Neural cell (in vitro differentiated cells): Measurements from ENCODE around the gene CAPN10.

Experiments used
- POLR2AphosphoS5 ChIP-seq: IDR thresholded peaks from 2 replicates; pipeline ENCODE4 v1.6.1; 2012
- TF ChIP-seq, protein P1 (sequence below): IDR thresholded peaks from 2 replicates; pipeline ENCODE4 v1.6.1; 2012; ENCODE audit warnings: borderline replicate concordance

DNA sequence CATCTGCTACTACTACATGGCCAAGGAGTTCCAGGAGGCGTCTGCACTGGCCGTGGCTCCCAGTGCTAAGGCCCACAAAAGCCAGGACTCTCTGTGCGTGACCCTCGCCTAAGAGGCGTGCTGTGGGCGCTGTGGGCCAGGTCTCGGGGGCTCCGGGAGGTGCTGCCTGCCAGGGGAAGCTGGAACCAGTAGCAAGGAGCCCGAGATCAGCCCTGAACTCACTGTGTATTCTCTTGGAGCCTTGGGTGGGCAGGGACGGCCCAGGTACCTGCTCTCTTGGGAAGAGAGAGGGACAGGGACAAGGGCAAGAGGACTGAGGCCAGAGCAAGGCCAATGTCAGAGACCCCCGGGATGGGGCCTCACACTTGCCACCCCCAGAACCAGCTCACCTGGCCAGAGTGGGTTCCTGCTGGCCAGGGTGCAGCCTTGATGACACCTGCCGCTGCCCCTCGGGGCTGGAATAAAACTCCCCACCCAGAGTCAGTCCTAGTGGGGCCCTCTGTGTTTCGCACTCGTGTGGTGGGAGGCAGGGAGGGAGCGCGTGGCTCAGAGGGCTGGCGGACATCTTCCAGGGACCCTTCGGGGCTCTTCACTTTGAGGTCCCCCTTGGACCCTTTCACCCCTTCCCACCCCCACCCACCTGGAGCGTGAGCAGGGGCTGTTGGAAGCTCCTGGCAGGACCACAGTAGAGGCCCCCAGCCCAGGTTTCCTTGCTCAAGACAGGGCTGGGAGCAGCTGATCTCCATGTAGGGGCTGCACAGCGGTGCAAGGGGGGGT lies 44.4 kb downstream of the CAPN10 start:
- no peak for TF ChIP-seq POLR2AphosphoS5
- TF ChIP-seq, protein P1, sequence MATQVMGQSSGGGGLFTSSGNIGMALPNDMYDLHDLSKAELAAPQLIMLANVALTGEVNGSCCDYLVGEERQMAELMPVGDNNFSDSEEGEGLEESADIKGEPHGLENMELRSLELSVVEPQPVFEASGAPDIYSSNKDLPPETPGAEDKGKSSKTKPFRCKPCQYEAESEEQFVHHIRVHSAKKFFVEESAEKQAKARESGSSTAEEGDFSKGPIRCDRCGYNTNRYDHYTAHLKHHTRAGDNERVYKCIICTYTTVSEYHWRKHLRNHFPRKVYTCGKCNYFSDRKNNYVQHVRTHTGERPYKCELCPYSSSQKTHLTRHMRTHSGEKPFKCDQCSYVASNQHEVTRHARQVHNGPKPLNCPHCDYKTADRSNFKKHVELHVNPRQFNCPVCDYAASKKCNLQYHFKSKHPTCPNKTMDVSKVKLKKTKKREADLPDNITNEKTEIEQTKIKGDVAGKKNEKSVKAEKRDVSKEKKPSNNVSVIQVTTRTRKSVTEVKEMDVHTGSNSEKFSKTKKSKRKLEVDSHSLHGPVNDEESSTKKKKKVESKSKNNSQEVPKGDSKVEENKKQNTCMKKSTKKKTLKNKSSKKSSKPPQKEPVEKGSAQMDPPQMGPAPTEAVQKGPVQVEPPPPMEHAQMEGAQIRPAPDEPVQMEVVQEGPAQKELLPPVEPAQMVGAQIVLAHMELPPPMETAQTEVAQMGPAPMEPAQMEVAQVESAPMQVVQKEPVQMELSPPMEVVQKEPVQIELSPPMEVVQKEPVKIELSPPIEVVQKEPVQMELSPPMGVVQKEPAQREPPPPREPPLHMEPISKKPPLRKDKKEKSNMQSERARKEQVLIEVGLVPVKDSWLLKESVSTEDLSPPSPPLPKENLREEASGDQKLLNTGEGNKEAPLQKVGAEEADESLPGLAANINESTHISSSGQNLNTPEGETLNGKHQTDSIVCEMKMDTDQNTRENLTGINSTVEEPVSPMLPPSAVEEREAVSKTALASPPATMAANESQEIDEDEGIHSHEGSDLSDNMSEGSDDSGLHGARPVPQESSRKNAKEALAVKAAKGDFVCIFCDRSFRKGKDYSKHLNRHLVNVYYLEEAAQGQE, result no peak
